GM20000 (cell line): ENCODE results near the gene LMOD1.

Experiments
- DNase-seq: peaks from one replicate; pipeline ENCODE4 v3.0.0; 2012; ENCODE audit warnings: low spot score
- TF ChIP-seq, protein P1 (sequence below): IDR thresholded peaks from 2 replicates; pipeline ENCODE4 v1.5.1; 2012; ENCODE audit warnings: mild to moderate bottlenecking, control low read depth; ENCODE audit errors: extremely low read depth, missing control alignments

Gene LMOD1

GRCh38 chr1:201958348-201958747, 12.0 kb upstream of the LMOD1 start:
- no peak for DNase-seq
- TF ChIP-seq, protein P1, sequence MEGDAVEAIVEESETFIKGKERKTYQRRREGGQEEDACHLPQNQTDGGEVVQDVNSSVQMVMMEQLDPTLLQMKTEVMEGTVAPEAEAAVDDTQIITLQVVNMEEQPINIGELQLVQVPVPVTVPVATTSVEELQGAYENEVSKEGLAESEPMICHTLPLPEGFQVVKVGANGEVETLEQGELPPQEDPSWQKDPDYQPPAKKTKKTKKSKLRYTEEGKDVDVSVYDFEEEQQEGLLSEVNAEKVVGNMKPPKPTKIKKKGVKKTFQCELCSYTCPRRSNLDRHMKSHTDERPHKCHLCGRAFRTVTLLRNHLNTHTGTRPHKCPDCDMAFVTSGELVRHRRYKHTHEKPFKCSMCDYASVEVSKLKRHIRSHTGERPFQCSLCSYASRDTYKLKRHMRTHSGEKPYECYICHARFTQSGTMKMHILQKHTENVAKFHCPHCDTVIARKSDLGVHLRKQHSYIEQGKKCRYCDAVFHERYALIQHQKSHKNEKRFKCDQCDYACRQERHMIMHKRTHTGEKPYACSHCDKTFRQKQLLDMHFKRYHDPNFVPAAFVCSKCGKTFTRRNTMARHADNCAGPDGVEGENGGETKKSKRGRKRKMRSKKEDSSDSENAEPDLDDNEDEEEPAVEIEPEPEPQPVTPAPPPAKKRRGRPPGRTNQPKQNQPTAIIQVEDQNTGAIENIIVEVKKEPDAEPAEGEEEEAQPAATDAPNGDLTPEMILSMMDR: no peak

DNA sequence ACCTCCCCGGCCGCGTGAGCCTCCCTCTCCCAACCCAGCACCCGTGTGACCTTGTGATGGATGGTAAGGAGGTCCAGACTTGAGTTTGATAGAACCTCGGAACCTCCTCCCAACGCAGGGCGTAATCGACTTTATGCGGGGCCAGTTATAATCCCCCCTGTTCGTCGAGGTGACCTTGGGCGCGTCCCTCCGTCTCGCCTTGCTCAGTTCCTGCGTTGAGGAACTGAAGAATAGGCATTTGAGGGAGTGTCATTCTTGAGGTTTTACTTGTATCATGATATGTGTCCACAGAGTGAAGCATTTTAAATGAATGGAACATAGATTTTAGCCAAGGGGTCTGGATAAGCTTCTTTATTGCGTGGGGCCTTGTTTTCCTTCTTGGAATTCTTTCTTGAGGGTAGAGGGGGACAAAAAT, 9.4 kb upstream of the LMOD1 start:
- DNase-seq: peak; percentile 25
- TF ChIP-seq, protein P1: no peak

GRCh38 chr1:201955009-201955728, 8.8 kb upstream of the LMOD1 start, which contains the start of gene TIMM17A:
Gene TIMM17A (plus strand): TSS chr1:201955503. CDS start chr1:201955527, 24 bp downstream.
- peak; percentile 93 for DNase-seq
- TF ChIP-seq, protein P1: no peak

DNA sequence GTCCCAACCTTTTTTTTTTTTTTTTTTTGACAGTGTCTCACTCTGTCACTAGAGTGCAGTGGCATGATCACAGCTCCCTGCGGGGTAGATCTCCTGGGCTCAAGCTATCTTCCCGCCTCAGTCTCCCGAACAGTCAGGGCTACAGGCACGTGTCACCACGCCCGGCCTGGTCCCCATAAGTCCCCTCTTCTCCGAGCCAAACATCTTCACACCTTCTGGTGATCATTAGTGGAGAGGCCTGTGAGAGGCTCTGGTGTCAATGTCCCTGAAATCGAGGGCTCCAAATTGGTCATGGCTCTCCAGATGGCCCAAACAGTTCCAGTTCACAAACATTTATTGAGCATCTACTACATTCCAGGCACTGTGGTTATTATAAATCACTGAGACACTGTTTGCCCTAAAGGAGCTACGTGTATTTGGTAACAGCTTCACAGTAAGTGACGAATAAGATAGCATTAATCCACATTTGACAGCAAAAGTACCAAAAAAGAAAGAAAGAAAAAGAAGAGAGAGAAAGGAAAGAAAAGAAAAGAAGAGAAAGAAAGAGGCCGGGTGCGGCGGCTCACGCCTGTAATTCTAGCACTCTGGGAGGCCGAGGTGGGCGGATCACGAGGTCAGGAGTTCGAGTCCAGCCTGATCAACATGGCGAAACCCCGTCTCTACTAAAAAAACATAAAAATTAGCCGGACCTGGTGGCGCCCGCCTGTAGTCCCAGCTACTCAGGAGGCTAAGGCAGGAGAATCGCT, 8.1 kb upstream of the LMOD1 start:
- TF ChIP-seq, protein P1: no peak

GRCh38 chr1:201949491-201949890, 3.1 kb upstream of the LMOD1 start:
- TF ChIP-seq, protein P1: no peak
- no peak for DNase-seq

More for the DNA sequence above, 8.1 kb upstream of the LMOD1 start:
- DNase-seq: no peak

GRCh38 chr1:201947697-201948008, 1.3 kb upstream of the LMOD1 start:
- TF ChIP-seq, protein P1: no peak
- no peak for DNase-seq

DNA sequence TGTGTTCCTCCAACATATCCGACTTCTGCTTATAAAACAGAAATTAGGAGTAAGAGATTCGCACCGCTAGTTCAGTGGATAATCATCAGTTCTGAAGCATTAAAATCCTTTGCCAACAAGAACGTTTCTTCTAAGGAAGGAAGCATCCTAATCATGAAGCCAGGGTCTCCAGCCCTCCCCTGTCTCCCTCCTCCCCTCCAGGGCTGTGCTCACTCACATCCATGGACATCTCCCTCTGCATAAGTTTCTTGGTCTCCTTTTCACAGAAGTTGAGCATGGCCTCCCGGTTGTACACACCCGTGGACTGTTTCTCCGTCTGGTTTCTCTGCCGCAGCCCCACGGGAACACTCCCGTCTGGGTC, 505 bp downstream of the LMOD1 start:
- DNase-seq: no peak
- TF ChIP-seq, protein P1: no peak
